NCI-H1092 (cell line): ENCODE results near the gene KRTAP5-3.
"Not testable (repeated sequence)": the region's sequence is repeated elsewhere in the genome, so short reads cannot be mapped to it uniquely, and the experiment has no call there.

ENCODE experiments used
- DNase-seq: peaks from one replicate; lab custom pipeline; 2025; lab: John Stamatoyannopoulos, UW

KRTAP5-3 gene

DNA sequence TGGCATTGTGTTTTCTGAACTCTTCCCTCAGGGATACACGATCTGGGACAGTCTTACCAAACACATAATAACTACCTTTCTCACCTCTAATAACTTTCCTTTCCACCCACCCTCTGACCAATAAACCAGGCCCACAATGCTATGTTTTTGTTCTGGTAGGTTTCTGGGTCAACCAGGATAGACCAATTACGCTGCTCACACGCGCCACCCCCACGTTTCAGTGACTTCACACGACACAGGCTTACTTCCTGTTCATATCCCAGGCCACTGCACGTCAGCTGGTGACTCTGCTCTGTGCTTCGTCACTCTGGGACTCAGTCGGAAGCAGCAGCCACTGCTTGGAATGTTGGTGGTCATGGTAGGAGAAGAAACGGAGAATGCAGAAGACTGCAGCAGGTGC, 11.2 kb upstream of the KRTAP5-3 start:
- DNase-seq: no peak

- DNase-seq: no peak
Measured at GRCh38 chr11:1618231-1618630, 10.0 kb upstream of the KRTAP5-3 start.

- not testable (repeated sequence) for DNase-seq
Measured at GRCh38 chr11:1607901-1608300, 362 bp downstream of the KRTAP5-3 start.

DNA sequence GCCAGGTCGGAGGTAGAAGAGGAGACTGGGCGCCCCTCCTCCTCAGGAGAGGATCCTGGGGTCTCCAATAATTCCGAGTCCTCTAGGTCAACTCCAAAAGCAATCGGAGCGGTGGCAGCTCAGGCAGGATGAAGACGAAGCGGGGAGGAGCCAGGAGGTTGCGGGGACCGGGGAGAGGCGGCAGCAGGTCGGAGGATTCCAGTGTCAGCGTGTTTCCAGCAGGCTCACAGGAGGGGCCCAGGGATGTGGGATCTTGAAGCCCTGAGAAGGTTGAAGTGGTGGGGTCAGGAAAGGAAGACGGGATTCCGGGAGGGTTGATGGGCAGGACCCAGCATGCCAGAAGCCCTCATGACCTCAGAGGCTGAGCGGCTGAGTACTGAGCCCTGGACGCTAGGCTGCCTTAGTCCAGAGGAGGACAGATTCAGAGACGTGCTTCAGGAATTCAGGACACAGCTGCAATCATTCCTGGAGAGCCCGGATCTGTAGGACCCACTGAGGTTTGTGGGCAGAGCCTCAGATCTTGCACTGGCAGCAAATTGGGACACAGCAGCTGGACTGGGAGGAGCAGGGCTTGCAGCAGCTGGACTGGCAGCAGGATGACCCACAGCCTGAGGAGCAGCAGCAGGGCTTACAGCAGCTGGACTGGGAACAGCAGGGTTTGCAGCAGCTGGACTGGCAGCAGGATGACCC, 962 bp downstream of the KRTAP5-3 start:
- not testable (repeated sequence) for DNase-seq

GRCh38 chr11:1605923-1606322, 2.3 kb downstream of the KRTAP5-3 start:
- not testable (repeated sequence) for DNase-seq

DNA sequence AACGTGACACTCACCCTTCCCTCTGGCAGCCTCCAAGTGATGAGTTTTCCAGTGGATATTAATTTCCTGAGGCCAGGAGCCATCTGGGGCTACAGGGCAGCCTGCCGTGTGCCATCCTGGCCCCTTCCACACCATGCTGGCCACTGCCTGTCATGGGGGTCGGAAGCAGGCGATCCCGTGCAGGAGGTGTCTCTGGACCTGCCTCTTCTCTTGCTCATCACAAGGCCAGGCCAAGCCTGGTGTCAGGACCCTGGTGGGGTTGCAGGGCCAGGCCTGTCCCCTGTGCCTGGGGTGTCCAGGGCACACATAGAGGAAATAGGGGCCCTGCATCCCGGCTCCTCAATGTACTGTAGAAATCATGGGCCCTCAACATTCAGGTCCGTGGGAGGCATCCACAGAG, 3.6 kb downstream of the KRTAP5-3 start:
- no peak for DNase-seq

DNA sequence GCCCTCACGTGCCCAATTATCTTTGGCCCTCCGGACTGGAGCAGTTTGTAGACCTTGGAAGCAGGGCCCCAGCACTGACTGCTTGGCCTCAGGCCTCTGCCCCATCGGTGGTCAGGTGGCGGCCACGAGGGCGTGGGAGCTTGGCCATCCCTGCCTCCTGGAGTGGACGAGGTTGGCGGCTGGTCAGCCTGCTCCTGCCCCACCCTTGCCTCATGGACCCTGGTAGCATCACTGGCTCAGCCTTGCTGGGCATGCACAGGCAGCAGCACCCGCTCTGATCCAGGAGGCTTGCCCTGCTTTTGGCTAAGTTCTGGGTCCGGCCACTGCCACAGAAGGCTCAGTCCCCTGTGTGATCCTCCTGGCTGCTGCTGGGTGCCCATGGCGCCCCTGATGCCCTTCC, 4.1 kb downstream of the KRTAP5-3 start:
- no peak for DNase-seq

- no peak for DNase-seq
Measured at GRCh38 chr11:1603629-1604028, 4.6 kb downstream of the KRTAP5-3 start.

- not testable (repeated sequence) for DNase-seq
Measured at GRCh38 chr11:1601663-1602062, 6.6 kb downstream of the KRTAP5-3 start.

- DNase-seq: no peak
Measured at GRCh38 chr11:1600626-1601025, 7.6 kb downstream of the KRTAP5-3 start.

- no peak for DNase-seq
Measured at GRCh38 chr11:1598816-1599215, 9.4 kb downstream of the KRTAP5-3 start.

- not testable (repeated sequence) for DNase-seq
Measured at GRCh38 chr11:1598406-1598805, 9.9 kb downstream of the KRTAP5-3 start.

DNA sequence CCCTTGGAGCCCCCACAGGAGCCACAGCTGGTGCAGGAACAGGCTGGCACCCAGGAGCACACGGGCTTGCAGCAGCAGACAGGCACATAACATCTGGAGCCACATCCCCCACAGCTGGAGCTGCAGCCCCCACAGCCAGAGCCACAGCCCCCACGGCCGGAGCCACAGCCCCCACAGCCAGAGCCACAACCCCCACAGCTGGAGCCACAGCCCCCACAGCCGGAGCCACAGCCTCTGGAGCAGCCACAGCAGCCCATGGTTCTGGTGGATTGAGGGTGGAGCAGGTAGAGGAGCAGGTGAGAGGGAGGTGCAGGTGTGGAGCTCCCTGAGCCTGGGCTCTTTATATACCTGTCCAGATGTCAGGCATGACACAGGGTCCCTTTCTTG, 10.3 kb downstream of the KRTAP5-3 start, which contains the start of gene KRTAP5-2:
KRTAP5-2 (minus strand) TSS at position 301 of the 387 bp plus-strand sequence; CDS start at position 257, 44 bp downstream.
- DNase-seq: no peak

DNA sequence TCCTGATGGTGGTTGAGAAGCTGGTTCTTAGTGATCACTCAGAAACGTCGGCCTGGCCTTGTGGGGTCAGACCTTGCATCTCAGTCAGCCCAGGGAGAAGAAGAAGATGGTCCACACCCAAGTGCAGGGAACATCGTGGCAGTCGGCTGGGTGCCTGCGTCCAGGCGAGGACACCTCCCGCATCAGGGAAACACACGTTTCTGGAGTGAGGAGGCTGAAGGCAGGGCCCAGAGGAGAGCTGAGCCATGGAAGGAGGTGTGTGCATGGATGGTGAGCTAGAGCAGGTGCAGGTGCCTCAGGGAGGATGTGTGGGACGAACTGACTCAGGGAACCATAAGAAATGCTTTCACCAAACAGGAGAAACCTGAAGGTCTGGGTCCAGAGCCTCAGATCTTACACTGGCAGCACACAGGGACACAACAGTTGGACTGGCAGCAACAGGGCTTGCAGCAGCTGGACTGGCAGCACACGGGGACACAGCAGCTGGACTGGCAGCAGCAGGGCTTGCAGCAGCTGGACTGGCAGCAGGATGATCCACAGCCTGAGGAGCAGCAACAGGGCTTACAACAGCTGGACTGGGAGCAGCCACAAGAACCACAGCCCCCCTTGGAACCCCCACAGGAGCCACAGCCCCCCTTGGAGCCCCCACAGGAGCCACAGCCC, 10.8 kb downstream of the KRTAP5-3 start:
- DNase-seq: no peak

DNA sequence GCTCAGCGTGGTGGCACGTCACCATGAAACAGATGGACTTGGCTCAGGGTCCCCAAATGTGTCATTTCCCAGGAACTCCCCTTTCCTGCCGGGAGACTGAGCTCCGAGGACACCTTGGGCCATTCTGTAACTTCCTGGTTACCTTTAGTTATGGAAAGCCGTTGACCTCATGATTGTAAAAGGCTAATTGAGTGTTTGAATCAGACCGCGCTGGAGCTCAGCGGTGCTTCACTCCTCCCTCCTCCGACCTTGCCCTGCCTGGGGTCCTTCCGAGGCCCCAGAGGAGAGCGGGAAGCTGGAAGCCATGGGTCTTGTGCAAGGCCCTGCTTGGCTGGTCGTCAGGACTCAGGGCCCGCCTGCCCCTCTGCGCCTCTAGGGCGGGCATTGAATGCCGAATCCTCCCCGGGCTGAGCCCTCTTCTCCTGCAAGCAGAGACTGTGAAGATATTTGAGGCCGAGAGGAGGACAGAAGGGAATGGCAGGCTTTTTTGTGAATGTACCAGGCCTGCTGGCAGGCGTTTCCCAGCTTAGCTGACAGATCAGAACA, 11.6 kb downstream of the KRTAP5-3 start:
- DNase-seq: not testable (repeated sequence)

DNA sequence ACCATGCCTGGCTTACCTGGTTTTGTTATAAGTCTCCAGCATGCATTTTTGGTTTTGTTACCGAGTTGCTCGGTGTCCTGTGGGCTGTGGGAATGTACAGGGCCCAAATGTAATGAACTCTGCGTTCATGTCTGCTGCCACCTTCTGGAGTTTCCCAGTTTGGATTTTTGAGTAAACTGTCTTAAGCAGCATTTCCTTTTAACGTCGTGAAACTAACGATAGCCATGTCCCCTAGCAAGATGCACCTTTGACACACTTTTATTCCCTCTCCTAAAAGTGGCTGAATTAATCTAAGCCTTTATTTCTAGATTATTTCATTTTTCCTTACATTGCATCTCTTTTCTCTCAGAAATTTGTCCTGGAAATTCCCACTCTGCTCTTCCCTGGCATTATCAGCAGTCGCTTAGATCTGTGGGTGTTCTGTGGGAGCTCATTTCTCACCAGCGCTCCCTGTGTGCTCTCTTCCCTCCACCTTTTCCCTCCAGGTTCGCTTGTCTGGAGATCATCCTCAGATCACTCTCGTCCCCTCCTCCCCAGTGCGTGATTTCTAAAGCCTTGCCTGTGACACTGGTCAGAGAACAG, 12.2 kb downstream of the KRTAP5-3 start:
- not testable (repeated sequence) for DNase-seq

DNA sequence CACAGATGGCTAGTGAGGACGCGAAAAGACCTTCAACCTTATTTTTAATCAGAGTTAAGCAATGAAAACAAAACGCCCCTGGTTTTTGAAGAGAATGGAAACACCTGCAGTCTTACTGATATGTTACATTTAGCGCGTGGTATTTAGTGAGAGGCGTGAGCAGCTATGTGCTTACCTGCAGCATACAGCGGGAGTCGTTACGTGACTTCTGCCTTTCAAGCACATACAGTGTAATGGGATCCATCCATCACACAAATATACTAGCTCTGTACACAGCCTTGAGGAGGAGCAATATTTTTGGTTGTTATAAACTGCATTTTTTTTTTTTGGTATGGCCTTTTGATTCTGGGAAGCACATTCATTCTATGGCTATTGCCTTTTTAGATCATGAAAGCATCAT, 15.6 kb downstream of the KRTAP5-3 start:
- no peak for DNase-seq

GRCh38 chr11:1589996-1590395, 18.3 kb downstream of the KRTAP5-3 start:
- DNase-seq: no peak

DNA sequence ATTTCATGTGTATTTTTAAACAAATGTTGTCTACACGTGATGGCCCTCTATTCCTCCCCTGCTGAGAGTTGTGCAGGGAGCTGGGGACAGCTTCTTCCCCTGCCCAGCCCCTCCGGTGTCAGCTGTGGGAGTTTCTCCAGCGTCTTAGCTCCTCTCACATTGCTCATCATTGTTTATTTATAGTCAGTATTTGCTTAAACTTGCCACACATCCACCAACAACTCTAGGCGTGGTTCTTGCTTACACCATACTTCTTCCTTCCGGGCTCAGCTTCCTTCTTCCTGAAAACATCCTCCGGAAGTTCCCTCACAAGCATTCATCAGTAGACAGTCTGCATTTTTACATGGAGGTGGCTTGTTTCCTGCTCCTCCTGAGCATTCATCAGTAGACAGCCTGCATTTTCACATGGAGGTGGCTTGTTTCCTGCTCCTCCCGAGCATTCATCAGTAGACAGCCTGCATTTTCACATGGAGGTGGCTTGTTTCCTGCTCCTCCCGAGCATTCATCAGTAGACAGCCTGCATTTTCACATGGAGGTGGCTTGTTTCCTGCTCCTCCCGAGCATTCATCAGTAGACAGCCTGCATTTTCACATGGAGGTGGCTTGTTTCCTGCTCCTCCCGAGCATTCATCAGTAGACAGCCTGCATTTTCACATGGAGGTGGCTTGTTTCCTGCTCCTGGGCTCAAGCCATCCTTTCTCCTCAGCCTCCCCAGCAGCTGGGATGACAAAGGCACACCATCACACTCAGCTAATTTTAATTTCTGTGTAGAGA, 18.9 kb downstream of the KRTAP5-3 start:
- not testable (repeated sequence) for DNase-seq

DNA sequence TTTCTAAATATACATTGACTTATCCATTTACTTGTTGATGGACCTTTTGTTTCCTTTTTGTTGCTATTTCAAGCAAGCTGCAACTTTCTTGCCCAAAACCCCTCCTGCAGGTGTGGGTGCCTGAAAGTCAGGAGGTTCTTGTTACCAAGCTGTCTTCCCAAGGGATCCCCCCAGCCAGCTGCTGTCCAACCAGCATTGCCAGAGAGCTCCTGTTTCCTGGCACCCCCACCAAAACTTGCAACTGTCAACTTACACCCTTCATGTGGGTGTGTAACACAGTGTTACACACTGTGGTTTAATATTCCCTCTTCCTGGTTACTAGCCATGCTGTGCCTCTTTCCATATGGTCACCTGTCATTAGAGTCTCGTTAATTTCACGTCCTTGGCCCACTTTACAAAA, 21.6 kb downstream of the KRTAP5-3 start:
- no peak for DNase-seq

DNA sequence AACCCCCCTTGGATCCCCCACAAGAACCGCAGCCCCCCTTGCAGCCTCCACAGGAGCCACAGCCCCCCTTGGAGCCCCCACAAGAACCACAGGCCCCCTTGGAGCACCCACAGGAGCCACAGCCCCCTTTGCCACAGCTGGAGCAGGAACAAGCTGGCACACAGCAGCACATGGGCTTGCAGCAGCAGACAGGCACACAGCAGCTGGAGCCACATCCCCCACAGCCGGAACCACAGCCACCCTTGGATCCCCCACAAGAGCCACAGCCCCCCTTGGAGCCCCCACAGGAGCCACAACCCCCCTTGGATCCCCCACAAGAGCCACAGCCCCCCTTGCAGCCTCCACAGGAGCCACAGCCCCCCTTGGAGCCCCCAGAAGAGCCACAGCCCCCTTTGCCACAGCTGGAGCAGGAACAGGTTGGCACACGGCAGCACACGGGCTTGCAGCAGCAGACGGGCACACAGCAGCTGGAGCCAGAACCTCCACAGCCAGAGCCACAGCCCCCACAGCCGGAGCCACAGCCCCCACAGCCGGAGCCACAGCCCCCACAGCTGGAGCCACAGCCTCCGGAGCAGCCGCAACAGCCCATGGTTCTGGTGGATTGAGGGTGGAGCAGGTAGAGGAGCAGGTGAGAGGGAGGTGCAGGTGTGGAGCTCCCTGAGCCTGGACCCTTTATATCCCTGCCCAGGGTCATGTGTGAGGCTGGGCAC, 23.4 kb downstream of the KRTAP5-3 start, which contains the start of gene KRTAP5-1:
KRTAP5-1 (minus strand) TSS at position 623 of the 710 bp plus-strand sequence; CDS start at position 589, 34 bp downstream.
- DNase-seq: not testable (repeated sequence)
